ENCODE results near the gene GALM. TPM values are rescaled to one million over a fixed set of nuclear protein-coding genes. Genes with fewer than 3 reads are reported as not detected.

The GALM gene
- total and polyA plus RNA-seq, 2 of the 13 experiments (the other 11 are each of a cell fraction or from before 2014, with no cell fraction given) = 65.5 to 90.0 TPM

DNA sequence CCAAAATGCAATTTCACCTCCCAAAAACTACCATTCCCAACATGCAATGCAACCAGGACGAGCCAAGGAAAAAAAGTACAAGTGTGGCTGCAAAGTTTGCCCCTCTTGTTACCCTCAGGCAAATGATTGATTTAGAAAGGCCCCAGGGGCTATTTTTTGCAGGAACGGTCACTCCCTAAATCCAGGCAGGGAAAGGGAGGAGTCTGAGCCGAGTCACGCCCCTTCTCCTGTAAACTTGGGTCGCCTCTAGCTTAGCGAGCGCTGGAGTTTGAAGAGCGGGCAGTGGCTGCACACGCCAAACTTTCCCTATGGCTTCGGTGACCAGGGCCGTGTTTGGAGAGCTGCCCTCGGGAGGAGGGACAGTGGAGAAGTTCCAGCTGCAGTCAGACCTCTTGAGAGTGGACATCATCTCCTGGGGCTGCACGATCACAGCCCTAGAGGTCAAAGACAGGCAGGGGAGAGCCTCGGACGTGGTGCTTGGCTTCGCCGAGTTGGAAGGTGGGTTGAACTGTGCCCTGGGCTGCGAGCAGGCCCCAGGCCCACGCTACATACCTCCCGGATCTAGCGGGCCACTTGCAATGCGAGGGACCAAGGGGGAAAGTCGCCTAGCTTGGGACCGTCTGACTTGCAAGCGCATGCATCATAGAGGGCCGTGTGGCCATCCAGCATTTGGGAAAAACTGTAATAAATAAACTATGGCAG, at the start of gene GALM (continued):
- no peak for TF ChIP-seq PRDM4 (CRISPR knock-in tag; IDR thresholded peaks at IDR 0.05; ENCODE audit: borderline replicate concordance)
- no peak for TF ChIP-seq ZNF740 (CRISPR knock-in tag; IDR thresholded peaks at IDR 0.05)
- peak; percentile 78; the same call in 1 of the 2 replicates for TF ChIP-seq HNF4G (IDR thresholded peaks at IDR 0.05; ENCODE audit: borderline replicate concordance, low read depth, low read length)
- peak; percentile 51 for TF ChIP-seq HNF4G (CRISPR knock-in tag; IDR thresholded peaks at IDR 0.05; ENCODE audit: borderline replicate concordance, low read depth)
- TF ChIP-seq, protein P1, sequence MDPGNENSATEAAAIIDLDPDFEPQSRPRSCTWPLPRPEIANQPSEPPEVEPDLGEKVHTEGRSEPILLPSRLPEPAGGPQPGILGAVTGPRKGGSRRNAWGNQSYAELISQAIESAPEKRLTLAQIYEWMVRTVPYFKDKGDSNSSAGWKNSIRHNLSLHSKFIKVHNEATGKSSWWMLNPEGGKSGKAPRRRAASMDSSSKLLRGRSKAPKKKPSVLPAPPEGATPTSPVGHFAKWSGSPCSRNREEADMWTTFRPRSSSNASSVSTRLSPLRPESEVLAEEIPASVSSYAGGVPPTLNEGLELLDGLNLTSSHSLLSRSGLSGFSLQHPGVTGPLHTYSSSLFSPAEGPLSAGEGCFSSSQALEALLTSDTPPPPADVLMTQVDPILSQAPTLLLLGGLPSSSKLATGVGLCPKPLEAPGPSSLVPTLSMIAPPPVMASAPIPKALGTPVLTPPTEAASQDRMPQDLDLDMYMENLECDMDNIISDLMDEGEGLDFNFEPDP (CRISPR knock-in tag; conservative IDR thresholded peaks at IDR 0.05) = 0 out of 2 replicates have a peak, but pooled peaks have one; percentile 30
- peak; percentile 61; the same call in 1 of the 2 replicates for TF ChIP-seq ZNF274 (CRISPR knock-in tag; IDR thresholded peaks at IDR 0.05)
- TF ChIP-seq TAF15 (IDR thresholded peaks at IDR 0.05; ENCODE audit: low read depth, low read length, poor library complexity, severe bottlenecking) = no peak
- TF ChIP-seq SIN3B (IDR thresholded peaks at IDR 0.05; ENCODE audit: low read length) = no peak
- no peak for TF ChIP-seq TRIM24 (CRISPR knock-in tag; IDR thresholded peaks at IDR 0.05)
- TF ChIP-seq ZNF567 (CRISPR knock-in tag; IDR thresholded peaks at IDR 0.05; ENCODE audit: borderline replicate concordance) = no peak
- peak; percentile 69; the same call in 1 of the 2 replicates for TF ChIP-seq DR1 (CRISPR knock-in tag; IDR thresholded peaks at IDR 0.05)
- 0 out of 2 replicates have a peak, but pooled peaks have one; percentile 24 for TF ChIP-seq ZNF20 (CRISPR knock-in tag; IDR thresholded peaks at IDR 0.05)
- peak; percentile 80 for TF ChIP-seq HINFP (CRISPR knock-in tag; IDR thresholded peaks at IDR 0.05; ENCODE audit: low read depth)
- peak; percentile 55; the same call in 1 of the 2 replicates for TF ChIP-seq YEATS2 (CRISPR knock-in tag; IDR thresholded peaks at IDR 0.05; ENCODE audit: borderline replicate concordance)
- TF ChIP-seq TARDBP (CRISPR knock-in tag; IDR thresholded peaks at IDR 0.05) = peak; percentile 83
- peak; percentile 82 for TF ChIP-seq GATAD2A (CRISPR knock-in tag; IDR thresholded peaks at IDR 0.05)
- TF ChIP-seq DPF2 (CRISPR knock-in tag; IDR thresholded peaks at IDR 0.05; ENCODE audit: borderline replicate concordance, low read depth) = no peak; the same call in 1 of the 2 replicates
- TF ChIP-seq ZNF350 (CRISPR knock-in tag; IDR thresholded peaks at IDR 0.05; ENCODE audit: borderline replicate concordance, low read depth) = peak; percentile 95; the same call in 1 of the 2 replicates
- no peak; the same call in 1 of the 2 replicates for TF ChIP-seq ZNF678 (CRISPR knock-in tag; IDR thresholded peaks at IDR 0.05)
- peak; percentile 68; the same call in 1 of the 2 replicates for TF ChIP-seq ZNF317 (CRISPR knock-in tag; IDR thresholded peaks at IDR 0.05)
- TF ChIP-seq ZNF549 (CRISPR knock-in tag; IDR thresholded peaks at IDR 0.05) = no peak
- 0 out of 2 replicates have a peak, but pooled peaks have one; percentile 31 for TF ChIP-seq CHCHD3 (CRISPR knock-in tag; IDR thresholded peaks at IDR 0.05)
- TF ChIP-seq TCF12 (IDR thresholded peaks at IDR 0.05) = no peak
- no peak for TF ChIP-seq TCF12 (CRISPR knock-in tag; IDR thresholded peaks at IDR 0.05)
- TF ChIP-seq MBD4 (IDR thresholded peaks at IDR 0.05; ENCODE audit: borderline replicate concordance, low read length) = no peak

All from HepG2 (cell line).